GM10266 (cell line): ENCODE results near the gene ATP1B3.

Experiments used
- DNase-seq: peaks from one replicate; pipeline ENCODE4 v3.0.0; 2012; ENCODE audit errors: extremely low spot score
- TF ChIP-seq, protein P1 (sequence below): IDR thresholded peaks from 2 replicates; pipeline ENCODE4 v1.5.1; 2012; ENCODE audit warnings: mild to moderate bottlenecking, low read depth; ENCODE audit not compliant: control insufficient read depth, insufficient read depth; ENCODE audit errors: missing control alignments

Gene ATP1B3

GRCh38 chr3:141860766-141861513 is 15.5 kb upstream of the ATP1B3 start:
- TF ChIP-seq, protein P1, sequence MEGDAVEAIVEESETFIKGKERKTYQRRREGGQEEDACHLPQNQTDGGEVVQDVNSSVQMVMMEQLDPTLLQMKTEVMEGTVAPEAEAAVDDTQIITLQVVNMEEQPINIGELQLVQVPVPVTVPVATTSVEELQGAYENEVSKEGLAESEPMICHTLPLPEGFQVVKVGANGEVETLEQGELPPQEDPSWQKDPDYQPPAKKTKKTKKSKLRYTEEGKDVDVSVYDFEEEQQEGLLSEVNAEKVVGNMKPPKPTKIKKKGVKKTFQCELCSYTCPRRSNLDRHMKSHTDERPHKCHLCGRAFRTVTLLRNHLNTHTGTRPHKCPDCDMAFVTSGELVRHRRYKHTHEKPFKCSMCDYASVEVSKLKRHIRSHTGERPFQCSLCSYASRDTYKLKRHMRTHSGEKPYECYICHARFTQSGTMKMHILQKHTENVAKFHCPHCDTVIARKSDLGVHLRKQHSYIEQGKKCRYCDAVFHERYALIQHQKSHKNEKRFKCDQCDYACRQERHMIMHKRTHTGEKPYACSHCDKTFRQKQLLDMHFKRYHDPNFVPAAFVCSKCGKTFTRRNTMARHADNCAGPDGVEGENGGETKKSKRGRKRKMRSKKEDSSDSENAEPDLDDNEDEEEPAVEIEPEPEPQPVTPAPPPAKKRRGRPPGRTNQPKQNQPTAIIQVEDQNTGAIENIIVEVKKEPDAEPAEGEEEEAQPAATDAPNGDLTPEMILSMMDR = no peak
- DNase-seq = no peak

- DNase-seq = no peak
- TF ChIP-seq, protein P1 = no peak
Observed at GRCh38 chr3:141862279-141862816, 14.1 kb upstream of the ATP1B3 start.

DNA sequence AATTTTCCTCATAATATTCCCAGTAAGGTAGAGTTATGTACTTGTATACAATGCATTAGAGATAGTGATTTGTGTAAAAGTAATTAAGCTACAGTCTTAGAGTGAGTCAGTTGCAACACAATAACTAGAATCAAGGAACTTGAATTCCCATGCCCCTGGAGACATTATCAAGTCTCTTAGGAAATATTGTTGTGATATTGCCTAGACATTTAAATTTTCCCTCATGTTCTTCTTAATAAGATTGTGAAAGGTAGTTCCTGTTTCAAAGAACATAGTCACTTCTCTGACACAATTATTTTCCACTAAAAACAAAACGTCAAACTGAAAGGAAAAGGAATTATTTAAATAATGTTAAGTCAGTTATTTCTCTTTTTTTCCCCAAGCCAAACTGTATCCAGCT is 13.0 kb upstream of the ATP1B3 start:
- TF ChIP-seq, protein P1 = no peak
- DNase-seq = no peak

DNA sequence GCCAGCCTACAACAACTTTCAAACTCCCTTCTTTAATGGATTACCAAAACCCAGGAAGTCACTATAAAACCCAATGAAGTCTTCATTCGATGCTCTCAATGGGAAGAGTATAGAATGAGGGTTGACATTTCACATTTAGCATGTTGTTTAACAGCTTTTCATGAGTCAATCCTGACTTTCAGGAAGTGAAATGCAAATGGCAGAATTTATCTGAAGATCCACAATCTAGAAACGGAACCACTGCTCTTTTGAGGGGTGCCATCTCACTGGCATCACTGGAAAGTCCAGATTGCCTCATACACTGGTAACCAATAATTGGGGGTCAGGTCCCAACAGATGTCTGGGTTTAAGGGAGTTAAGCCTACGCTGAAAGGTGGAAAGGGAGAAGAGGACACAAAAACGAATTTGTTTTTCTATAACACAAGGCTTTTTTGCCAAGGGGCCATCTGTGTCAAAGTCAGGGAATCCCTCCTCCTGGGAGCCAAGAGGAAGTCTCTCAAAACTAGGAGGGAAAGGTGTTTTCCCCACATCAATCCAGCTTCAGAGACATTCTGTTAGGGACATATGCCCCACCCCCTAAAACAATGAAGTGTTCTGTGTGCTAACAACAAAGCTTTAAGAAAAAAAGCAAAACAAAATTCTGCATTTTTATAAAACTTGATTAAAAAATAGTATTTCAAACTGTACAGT is 12.0 kb upstream of the ATP1B3 start:
- TF ChIP-seq, protein P1 = no peak
- no peak for DNase-seq

DNA sequence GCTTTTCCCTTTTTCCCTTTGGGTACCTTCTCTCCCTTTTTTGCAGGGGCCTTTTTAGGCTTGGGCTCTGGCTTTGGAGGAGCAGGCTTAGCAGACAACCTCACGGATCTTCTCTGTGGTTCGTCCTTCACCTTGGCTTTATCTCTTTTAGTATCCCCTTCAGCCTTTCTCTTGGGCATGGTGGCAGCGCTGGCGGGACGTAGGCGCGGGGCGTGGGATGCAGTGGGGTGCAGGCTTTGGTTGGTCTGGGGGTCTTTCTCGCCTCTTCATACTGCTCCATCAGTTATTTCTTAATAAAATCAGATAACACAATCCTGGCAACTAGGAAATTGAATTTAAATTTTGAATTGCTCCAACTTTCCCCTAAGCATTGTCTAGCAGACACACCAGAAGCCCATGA is 11.3 kb upstream of the ATP1B3 start:
- no peak for DNase-seq
- TF ChIP-seq, protein P1 = no peak

- DNase-seq = no peak
- TF ChIP-seq, protein P1 = no peak
Observed at GRCh38 chr3:141870091-141870687, 6.3 kb upstream of the ATP1B3 start.

- peak; percentile 86 for DNase-seq
- TF ChIP-seq, protein P1 = peak; percentile 86
Observed at GRCh38 chr3:141875374-141875892, 1.0 kb upstream of the ATP1B3 start.
